ENCODE data around the gene ADRB2.
"Not testable (repeated sequence)": the region's sequence is repeated elsewhere in the genome, so short reads cannot be mapped to it uniquely, and the experiment has no call there.

ADRB2 gene

DNA sequence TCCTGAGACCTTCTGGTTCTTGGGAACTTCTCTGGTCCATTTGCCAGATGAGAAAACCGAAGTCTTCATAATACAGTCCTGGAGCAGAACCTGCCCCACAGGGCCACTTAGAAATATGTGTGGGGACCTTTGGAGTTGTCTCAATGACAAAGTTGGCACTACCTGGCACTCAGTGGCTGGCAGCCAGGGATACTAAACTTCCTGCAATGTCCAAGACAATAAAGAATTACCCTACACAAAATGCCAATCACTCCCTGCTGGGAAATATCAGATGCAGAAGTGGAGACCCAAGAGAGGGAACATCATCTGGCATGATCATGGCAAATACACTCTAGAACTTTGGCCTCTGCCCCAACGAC, 29.6 kb downstream of the ADRB2 start:
- DNase-seq, result no peak

GRCh38 chr5:148856424-148856823, 30.0 kb downstream of the ADRB2 start:
- no peak for DNase-seq

- DNase-seq, result no peak
Observed at GRCh38 chr5:148857474-148857873, 31.1 kb downstream of the ADRB2 start.

GRCh38 chr5:148858106-148858505, 31.7 kb downstream of the ADRB2 start:
- no peak for DNase-seq

GRCh38 chr5:148858547-148858946, 32.1 kb downstream of the ADRB2 start:
- no peak for DNase-seq

- DNase-seq, result no peak
Observed at GRCh38 chr5:148859703-148860102, 33.3 kb downstream of the ADRB2 start.

DNA sequence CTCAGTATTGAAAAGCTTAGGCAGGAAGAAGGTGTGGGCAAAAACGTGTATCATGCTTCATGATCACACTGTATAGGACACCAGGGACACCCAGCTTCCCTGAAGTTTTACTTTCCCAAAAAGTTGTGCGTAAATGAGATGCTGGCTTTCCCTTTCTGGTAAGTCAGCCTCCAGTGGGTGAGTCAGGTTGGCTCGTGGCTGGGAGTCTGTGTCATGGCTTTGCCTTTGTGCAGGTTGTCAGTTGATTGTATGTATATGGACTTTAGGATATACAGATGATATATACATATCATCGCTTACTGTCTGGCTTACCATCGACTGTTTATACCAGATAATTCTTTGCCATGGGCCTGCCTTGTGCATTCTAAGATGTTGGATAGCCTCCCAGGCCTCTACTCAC, 34.2 kb downstream of the ADRB2 start:
- DNase-seq, result no peak

DNA sequence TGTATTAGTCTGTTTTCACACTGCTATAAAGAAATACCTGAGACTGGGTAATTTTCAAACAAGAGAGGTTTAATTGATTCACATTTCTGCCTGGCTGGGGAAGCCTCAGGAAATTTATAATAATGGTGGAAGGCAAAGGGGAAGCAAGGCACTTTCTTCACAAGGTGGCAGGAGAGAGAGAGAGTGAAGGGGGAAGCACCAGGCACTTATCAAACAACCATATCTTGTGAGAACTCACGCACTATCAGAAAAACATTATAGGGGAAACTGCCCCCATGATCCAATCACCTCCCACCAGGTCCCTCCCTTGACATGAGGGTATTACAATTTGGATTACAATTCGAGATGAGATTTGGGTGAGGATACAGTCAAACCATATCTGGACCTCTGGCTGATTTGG, 34.7 kb downstream of the ADRB2 start:
- DNase-seq, result no peak

DNA sequence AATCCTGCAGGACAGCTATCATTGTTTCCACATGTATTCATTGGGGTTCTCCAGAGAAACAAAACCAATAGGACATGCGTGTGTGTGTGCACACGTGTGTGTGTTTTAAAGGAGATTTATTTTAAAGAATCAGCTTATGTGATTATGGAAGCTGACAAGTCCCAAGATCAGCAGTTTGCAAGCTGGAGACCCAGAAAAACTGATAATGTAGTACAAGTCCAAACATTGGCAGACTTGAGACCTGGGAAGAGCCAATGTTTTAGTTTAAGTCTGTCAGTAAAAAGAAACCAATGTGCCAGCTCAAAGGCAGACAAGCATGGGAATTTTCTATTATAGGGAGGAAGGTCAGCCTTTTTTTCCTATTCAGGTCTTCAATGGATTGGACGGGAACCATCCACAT, 35.3 kb downstream of the ADRB2 start:
- no peak for DNase-seq

DNA sequence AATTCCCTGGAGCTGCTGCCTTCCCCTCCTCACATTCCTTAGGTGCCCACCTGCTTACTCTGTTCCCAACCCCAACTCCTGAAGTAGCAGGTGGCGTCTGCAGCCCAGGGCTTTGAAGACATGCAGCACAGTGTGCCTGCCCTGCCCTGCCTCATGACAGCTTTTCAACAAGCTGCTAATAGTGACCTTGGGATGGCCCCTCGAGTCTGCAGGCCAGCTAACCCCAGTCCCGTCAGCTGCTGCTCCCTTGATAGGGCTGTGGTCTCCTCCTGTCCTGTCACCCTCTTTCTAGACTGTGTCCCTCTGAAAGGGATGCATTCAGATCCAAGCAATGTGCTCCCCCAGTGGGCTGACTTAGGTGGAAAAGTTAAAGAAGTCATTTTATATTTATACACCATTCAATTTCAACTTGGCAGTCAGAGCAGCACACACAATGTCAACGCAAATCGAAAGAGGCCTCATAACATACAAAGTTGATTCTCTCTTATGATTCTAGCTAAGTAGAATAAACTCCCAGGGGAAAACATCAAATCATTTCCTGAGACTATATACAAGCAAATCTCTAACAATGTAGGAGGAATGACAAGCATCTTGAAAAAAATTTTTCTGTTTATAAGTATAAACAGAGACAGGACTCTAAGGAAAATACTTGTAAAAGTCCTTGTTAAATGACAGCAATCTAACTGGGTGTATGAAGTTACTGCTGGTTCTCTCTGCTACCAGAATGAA, 37.9 kb downstream of the ADRB2 start:
- DNase-seq, result no peak

DNA sequence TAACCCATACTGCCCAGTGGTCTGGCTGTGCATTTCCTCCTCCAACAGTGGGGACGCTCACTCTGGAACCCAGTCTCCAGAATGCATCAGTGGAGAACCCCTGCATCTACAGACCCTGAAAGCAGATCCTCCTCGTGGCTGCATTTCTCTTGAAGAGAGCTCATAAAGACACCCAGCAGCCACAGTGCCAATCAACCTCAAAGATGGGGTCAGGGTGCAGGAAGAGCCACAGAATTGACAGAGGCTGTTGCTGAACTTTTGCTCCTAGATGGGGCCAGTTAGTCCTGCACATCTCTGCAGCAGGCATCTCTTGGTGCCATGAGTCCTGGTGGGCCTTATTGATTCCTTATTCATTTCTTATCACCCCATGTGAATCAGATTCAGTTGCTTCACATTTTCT, 39.6 kb downstream of the ADRB2 start:
- no peak for DNase-seq

- DNase-seq, result no peak
Observed at GRCh38 chr5:148873120-148873519, 46.7 kb downstream of the ADRB2 start.

DNA sequence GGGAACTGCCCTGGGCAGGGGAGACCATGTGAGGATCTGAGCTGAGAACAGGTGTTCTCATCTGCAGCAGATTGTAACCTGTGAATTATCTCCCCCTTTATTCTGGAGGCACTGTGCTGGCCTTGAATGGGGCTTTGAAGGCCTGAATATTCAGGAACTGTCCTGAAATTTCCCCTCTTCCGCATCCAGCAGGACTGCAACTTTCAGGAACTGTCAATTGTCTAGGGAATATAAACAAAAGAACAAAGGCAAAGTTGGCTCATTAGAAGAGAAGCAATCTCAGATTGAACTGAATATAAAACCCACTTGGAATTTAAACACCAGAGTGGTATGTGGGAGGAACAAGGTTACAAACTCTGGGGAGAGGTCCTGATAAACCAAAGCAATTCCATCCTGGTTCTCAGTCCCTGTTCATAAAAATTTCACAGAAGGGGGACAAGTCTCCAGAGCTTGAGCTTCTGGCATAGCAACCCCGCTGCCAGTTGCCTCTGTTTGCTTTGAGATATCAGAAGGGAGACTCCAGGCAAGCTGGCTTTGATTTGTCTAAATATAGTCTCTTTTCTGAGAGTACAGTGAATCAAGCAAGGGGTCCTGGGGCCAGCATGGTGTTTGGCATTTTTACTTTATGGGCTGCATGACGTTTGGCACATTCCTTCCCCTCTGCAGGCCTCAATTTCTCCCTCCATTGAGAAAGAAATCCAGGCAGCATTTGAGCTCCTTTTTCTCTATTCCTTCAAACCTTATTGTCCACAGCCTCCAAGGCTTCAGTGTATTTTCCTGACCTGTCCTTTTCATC, 47.5 kb downstream of the ADRB2 start:
- DNase-seq, result no peak

GRCh38 chr5:148875205-148875875, 48.9 kb downstream of the ADRB2 start:
- DNase-seq, result no peak

GRCh38 chr5:148877436-148877835, 51.0 kb downstream of the ADRB2 start:
- not testable (repeated sequence) for DNase-seq

Data from CD4-positive, alpha-beta T cell treated with Interferon alpha-2 for 1 hour (primary cell).